Inferior parietal cortex (tissue), 1 donor: ENCODE measurements around the gene CNTN4.

Experiments
- DNase-seq: peaks from one replicate; pipeline ENCODE4 v3.0.0-alpha.2; 2016; ENCODE audit errors: extremely low spot score

The CNTN4 gene

DNA sequence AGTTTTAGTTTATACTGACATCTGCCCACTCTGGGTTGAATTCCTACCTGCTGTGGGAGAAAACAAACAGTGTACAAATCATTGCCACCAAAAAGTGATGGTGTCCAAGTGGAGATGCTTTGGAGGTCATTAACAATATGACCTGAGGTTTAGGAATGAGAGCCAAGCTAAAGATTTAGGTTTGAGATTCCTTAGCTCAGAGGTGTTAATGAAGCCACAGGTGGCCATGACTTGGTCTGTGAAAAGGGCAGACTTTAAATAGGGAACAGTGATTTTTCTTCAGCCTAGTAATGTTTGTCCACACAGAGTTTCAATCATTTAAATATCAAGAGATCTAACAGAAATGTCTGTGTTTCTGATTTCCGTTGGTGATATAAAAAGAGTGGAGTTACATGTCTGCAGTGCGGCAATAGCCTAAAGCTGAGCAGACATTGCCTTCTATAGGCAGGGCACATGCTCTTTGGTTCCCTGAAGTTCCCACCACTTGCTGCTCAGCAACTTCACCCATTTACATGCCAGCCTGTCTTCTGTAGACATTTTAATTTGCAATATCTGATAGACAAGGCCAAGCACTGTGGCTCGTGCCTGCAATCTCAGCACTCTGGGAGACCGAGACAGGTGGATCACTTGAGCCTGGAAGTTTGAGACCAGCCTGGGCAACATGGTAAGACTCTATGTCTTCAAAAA, 588.3 kb downstream of the CNTN4 start:
- no peak for DNase-seq

DNA sequence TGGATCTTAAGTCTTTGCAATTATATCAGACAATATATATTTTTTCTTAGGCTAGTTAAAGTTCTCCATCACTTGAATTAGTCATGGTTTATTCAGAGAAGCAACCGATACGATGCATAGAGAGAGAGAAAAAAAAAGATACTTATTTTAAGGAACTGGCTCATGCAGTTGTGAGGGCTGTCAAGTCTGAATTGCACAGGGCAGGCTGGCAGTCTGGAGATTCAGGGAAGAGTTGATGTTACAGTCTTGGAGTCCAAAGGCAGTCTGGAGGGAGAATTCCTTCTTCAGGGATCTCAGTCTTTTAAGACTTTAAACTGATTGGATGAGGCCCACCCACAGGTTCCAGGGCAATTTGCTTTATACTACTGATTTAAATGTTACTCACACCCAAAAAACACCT, 598.9 kb downstream of the CNTN4 start:
- DNase-seq, result no peak

DNA sequence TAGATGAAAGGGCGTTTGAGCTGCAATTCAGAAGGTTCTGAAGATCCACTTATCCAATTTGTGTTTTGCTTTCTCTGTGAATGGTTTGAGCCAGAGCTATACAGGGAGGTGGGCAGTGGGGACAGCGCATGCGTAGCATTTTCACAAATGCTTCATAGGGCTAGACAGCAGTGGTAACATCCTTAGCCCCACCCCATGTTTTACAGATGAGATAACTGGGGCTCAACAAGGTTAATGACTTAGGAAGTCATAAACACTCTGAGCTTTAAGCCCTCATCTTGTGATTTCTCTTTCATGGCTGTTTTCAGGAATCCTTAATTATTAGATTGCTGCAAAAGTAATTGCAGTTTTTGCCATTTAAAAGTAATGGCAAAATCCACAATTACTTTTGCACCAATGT, 602.8 kb downstream of the CNTN4 start:
- DNase-seq, result no peak

DNA sequence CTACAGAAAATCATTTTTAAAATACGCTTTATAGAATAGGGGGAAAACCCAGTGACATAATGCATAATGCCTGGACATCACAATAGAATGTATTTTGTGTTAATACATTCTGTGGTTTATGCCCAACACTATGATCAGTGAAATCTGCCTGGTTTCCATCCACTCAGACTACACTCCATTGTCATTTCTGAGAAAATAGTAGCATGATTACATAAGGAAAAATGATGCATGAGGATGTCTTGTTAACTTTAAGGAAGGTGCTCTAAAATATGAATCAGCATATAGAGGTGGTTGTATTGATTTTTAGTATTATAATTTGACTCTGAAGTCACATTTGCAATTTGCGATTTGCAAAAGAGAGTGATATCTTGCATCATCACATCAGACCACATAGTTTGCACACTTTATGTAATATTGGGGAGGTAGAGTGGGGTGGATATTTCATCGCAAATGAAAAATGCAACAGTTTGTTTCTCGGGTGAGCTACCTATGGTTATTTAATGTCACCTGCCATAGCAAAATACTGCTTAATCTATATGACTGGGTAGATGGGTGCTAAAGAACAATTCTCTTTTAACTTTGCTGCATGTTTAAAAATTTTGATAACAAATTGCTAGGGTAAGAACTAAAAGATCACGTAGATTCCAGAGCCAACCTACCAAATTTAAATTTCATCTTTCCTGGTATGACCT, 607.6 kb downstream of the CNTN4 start:
- no peak for DNase-seq

DNA sequence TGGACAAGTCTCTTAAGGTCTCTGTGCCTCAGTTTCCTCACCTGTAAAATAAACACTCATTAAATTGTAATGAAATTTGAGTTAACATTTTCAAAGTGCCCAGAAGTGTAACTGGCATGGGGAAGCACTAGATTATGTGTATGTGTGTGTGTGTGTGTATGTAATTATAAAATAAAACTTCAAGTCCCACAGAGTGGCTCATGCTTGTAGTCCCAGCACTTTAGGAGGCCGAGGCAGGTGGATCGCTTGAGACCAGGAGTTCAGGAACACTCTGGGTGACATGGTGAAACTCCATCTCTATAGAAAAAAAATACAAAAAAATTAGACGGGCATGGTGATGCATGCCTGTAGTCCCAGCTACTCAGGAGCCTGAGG, 608.2 kb downstream of the CNTN4 start:
- DNase-seq, result no peak

DNA sequence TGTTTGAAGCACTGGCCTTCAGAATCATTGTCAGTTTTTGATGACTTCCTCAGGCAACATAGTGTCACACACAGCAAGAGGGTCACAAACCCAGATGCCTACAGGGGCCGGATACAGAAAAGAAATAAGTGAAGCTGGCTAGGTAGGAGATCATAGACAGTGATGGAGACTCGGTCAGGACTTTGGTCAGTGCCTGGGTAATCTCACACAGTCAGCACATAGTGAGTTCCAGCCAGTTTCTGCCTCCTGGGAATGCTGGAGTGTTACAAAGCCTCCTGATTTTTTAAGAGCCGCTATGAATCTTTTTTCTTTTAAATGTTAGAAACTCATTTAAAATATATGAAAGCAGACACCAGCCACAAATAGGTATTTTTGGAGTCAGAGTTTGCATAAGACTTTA, 612.4 kb downstream of the CNTN4 start:
- DNase-seq, result no peak

DNA sequence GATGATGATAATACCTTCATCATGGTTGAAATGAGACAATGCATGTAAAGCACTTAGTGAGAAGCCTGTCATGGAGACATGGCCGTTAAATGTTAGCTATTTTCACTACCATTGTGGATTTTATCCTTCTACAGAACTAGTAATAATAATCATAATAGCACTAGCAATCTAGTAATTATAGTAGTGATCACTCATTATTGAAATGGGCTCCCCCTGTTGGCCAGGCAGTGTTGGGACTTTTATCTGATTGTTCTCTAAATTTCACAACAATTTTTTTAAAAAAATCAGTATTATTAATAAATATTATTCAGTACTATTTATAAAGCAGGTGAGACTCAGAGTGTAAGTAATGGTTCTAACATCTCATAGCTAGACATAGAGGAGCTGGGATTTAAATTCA, 615.3 kb downstream of the CNTN4 start:
- DNase-seq, result no peak

DNA sequence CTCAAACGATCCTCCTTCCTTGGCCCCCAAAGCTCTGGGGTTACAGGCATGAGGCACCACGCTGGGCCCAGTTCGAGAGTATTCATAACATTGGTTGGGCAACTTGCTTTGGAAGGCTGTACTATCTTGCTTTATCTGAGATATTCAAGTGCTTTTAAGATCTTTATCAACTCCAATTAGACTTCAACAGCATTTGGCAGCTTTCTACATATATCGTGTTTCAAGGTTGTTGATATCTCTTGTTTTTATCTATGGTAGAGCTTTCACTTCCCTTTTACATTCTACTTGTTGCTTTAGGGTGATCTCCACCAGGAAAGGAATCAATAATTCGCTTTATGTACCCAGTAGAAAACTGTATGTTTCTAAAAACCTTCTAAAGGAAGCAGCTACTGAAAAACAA, 616.2 kb downstream of the CNTN4 start:
- no peak for DNase-seq

DNA sequence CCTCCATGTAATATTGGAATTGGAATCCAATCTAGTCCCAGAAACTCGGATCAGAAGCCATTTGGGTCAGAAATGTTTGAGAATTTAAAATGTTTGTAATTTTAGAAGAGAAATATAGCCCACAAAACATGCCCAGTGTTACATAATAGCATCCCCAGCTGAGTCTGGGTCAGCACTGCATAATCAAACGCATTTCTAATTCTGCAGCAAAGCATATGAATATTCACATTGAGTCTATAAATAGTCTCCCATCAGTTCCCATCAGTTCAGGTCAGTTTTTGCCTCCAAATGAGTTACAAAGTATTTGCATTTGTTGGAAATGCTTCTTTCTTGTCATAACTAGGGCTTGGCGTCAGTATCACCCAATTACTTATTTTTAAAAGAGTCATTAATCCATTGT, 628.4 kb downstream of the CNTN4 start:
- no peak for DNase-seq

DNA sequence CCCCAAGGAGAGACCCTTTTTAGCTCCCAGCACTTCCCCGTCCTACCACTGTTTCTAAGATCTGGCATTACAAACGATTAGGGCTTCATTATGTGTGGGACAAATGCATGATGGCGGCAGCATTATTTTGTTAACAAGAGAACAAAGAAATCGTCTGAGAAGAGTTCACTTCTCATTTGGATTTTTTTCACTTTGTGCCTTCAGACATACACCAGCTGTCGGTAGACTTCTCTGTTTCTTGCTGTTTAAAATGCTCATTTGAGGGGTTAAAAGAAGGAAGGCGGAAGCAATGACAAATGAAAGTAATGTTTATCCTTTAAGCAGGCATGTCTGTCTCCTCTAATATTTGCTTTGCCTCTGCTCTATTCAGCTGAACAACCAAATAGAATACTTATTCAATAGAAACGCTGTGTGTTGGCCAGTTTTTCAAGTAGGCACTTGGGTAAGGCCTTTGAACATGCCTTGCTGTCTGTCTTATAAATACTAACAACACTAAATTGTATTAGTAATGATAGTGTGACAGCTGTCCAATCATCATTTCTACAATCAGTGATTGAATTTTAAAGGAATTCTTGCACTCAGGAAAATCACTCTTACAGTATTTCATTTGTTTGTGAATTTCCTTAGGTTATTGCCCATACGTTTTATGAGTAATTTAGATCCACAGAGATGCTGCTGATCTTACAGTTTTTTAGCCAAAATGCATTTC, 629.1 kb downstream of the CNTN4 start:
- DNase-seq, result no peak

DNA sequence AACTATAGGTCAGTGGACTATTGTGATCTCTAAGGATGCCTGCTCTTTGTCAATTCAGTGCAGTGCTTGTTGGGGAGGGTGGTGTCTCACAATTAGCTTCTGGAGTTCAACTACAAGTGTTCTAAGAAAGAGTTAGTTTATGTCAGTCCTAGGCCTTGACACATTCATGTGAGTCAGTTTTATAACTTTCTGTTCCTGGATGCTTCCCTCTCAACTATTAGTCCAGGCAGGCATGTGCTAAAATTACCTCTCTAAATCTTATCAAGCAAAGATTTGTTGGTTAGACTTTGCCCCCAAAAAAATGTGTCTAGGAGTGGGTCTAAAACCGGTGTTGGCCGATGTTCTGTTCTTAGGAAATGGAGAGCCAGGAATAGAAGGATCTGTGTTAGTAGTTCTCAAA, 633.2 kb downstream of the CNTN4 start:
- DNase-seq, result no peak

DNA sequence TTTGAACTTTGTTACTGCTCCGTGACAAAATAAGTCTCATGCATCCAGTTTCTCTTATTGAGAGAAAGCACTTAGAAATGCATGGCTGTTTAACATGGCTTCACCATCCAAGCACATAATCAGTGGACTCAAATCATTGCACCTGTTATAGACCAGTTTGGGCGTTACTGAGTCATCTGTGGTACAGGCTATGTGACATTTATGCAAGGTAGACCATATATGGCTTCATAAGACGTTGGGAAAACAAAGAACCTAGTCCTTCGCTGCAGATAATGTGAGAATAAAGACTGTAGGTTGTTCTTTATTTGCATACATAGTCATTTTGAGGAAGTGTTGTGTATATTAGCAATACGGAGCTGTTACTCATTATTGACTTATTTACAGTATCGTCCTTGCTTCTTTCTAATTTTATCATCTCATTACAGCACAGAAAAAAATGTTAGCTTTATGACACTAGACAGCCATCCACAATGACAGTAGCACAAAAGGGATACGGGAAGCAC, 636.8 kb downstream of the CNTN4 start:
- DNase-seq, result no peak

DNA sequence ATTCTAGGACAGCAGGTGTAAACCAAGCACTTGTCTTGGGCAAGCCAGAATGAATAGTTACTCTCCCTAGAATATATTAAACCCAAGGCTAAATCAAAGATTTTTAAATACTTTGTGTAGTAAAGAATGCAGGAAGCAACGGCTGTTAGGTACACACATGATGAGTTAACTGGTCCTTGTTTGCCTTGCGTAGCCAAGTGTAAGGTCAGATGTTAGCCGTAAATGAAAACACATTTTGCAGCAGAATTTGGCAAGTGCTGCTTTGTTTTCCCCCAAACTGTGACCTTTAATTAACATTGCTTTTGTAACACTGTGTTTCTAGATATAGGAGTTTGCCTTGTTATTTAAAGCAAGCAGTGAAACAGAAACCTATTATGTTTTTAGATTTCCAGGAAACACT, 642.9 kb downstream of the CNTN4 start:
- no peak for DNase-seq

DNA sequence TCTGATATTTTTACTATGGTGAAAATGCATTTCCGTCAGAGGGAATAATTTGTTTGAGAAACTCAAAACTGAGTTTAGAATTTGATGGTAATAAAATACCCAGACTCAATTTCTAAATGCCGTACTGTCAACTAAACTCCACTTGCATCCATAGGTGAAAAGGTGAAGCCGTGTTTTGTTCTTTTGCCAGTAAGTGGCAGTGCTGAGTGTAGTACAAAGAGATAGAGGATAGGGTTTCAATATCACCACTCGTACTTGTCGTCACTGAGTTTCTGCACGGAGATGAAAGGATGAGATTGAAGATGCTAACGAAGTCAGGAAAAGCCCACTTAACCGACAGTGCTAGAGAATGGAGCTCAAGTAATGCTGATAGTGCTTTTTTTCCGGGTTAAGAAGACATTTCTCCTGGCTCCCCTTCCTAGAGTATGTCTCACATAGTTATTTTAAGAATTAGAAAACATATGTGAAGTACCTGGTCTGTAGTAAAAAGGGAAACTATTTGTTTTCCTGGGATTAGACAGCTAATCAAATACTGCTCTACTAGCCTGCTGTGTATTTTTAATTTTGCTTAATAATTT, 666.4 kb downstream of the CNTN4 start:
- DNase-seq, result no peak

DNA sequence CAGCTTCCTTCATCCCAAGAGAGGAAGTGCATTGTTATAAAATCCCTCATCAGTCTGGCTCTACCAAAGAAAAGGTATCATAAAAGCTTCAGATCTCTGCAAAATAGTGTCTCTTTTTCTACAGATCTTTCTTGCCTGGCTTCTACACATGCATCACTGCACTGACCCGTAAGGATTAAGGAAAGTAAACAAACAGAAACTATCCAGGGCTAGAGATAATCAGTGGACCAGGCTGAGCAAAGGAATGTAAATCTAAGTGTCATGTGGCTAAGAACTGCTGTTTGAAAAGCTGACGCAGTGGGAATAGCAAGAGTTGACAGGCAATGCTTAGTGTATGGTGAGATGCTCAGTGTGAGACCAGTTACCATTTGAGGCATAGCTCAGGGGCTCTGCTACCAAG, 671.8 kb downstream of the CNTN4 start:
- no peak for DNase-seq

DNA sequence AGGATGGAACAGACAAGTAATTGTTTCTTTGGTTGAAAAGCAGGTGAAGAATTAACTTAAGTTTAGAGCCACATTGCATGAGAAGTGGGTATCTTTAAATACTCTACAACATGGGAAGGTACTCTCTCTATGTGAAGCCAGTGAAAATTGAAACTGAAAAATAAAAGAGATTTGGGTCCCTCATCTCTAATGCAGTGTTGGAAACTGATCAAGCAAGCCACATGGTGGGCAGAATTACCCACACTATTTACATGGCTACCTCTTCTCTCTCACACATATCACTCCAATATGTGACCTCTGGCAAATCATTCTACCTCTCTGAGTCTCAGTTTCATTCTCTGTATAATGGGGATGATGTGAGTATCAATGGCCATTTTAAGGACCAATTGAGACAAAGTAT, 672.5 kb downstream of the CNTN4 start:
- DNase-seq, result no peak

DNA sequence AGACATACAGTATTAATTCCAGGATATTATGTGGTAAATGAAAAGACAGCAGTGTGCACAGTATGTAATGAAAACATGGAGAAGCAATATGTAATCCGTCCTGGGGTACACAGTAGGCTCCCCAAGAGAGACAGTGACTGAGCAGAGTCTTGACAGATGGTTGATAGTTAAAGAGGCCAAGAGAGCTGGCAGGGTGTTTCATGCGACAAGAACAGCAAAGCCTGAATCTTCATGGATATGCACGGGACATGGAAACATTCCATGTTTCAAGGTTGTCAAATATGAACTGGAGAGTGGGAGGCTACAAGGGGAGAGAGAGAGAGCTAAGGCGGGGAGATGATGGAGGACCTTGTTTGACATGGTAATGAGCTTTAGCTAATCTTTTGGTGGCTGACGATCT, 673.1 kb downstream of the CNTN4 start:
- DNase-seq, result no peak

DNA sequence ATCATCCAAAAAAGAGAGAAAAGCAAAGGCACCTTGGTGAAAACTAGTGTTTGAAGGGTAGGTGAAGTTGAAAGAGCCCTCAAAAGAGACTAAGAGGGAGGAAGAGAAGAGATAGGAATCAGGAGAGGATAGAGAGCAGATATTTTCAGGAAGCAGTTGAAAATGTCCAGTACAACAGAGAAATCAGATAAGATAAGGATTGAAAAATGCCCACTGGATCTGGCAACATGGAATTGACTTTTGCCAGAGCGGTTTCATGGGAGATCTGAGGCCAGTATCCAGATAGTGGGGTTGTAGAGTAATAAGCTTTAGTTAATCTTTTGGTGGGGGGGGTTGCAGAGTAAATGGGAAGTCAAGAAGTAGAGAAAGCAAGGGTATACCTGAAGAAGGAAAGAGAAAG, 674.1 kb downstream of the CNTN4 start:
- no peak for DNase-seq

DNA sequence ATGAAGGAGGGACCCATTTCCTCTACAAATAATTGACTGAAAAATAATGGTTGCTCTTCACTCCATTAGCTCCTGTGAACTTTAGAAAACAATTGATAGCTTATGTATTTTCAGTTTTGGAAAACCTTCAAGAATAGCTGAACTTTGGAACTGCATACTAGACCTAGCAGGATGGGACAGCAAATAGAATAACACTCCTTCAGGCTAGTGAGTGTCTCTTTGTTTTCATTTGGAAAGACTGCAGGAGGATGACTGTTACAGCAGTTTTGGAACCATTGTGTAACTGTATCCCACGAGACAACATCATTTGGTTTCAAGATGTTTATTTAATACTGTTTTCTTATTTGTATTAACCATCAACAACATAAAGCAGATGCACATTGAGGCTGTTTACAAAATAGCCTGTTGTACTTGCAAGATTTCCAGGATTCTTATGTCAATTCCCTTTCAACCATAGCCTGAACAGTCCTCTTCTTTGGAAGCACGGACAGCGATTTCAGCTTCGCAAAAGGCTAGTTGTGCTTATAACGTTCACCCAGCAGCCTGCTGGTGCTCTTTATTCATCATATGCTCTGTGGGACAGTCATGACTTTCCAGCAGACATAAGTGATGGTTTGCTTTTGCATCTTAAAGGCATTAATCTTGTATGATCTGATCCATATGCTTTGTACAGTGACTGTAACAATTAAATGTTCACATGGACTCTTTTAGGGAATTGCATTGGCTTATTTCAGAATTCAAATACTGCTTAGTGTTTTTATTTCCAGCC, 676.0 kb downstream of the CNTN4 start:
- no peak for DNase-seq

DNA sequence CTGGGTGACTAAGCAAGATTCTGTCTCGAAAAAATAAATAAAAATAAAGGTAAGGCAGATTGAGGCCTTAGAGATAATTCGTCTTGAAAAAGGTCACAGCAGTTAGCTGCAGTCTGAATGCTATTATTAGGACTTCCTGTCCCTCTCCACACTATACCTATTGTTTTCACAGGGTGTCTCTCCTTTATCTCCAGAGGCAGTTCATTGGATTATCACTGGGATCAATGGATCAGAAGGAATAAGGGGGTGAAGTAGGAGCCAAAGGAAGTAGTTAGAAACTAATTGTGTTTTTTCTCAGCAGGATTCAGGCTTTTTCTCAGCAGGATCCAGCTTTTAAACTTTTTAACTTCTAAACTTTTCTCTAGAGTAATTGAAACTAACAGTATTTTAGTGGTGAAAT, 684.6 kb downstream of the CNTN4 start:
- DNase-seq, result no peak

DNA sequence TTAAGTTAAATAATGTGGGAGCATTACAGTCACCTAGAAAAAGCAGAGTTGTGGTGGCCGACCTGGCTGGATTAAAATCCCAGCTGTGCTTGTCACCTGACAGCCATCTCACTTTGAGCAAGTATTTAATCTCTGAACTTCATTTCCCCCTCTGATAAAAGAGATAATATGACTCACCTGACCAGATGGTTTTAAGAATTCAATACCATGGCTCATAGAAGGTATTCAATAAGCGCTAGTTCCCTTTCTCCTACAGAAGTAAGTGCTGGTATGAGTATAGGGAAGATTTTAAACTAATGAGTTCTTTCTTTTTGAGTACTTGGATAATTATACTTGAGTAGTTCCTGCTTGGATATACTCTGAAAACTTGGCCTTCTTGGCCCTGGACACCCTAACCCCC, 686.0 kb downstream of the CNTN4 start:
- no peak for DNase-seq

DNA sequence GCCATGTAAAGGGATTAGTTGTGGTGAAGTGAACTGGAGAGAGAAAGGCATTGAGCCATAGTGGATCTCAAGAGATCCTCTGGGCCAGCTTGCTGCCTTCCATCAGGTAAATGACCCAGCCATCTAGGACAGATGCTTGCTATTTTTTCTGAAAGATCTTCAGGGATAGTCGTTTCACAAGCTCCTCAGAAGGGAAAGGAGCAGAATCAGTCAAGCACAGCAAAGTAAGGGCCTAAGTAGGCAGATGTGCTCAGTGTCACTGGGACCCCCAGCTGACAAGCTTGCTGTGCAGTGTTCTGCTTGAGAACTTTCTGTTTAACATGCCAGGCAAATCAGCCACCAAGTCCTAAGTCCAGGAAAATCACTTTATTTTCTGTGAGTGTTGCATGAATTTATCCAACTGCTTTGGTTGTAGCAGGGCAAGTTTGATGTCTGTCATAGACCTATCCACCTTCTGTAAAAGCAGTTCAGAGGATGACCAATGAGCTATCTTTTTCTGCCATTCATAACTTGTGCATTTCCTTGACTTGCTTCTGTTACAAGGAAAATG, 691.7 kb downstream of the CNTN4 start:
- DNase-seq, result no peak
